Measurements from ENCODE around the gene COA6.
A peak's percentile ranks its signal among the peaks of the same experiment; 100 is the strongest.
"Not testable (repeated sequence)": the region's sequence is repeated elsewhere in the genome, so short reads cannot be mapped to it uniquely, and the experiment has no call there.

The COA6 gene

GRCh38 chr1:234371414-234371813, 1.8 kb upstream of the COA6 start:
- no peak for DNase-seq

- no peak for DNase-seq
Observed at GRCh38 chr1:234372011-234372757, 1.1 kb upstream of the COA6 start.

DNA sequence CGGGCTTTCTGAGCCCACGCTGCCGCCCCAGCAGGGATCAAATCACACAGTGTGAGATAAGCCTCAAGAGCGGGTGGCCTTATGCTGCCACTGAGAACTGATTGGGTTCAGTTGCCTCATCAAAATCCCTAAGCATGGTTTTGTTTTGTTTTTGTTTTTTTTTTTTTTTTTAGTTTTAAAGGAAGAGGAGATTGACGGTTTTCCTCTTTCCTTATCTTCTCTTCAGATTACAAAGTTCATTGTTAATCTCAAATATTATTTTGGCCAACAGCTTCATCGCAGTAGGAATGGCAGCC, 651 bp downstream of the COA6 start:
- no peak for DNase-seq

DNA sequence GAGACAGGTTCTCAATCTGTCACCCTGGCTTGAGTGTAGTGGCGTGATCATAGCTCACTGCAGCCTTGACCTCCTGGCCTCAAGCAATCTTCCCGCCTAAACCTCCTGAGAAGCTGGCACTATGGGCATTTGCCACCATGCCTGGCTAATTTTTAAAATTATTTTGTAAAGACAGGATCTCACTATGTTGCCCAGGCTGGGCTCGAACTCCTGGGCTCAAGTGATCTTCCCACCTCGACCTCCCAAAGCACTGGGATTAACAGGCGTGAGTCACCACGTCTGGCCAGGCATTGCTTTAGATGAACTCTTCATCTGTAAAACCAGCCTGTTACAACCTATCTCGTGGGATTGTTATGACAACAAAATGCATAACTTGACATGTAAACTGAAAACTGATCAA, 2.4 kb downstream of the COA6 start:
- DNase-seq: no peak

DNA sequence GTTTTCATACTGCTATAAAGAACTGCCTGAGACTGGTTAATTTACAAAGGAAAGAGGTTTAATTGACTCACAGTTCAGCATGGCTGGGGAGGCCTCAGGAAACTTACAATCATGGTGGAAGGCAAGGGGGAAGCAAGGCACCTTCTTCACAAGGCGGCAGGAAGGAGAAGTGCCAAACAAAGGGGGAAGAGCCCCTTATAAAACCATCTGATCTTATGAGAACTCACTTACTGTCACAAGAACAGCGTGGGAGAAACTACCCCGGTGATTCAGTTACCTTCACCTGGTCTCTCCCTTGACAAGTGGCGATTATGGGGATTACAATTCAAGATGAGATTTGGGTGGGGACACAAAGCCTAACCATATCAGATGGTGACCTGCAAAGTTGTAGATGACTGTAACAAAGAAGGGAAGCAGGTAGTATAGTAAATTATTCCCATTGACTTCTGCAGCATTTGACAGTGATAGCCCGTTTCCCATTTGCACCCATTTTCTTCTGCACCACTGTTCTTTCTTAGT, 6.4 kb downstream of the COA6 start:
- not testable (repeated sequence) for DNase-seq

DNA sequence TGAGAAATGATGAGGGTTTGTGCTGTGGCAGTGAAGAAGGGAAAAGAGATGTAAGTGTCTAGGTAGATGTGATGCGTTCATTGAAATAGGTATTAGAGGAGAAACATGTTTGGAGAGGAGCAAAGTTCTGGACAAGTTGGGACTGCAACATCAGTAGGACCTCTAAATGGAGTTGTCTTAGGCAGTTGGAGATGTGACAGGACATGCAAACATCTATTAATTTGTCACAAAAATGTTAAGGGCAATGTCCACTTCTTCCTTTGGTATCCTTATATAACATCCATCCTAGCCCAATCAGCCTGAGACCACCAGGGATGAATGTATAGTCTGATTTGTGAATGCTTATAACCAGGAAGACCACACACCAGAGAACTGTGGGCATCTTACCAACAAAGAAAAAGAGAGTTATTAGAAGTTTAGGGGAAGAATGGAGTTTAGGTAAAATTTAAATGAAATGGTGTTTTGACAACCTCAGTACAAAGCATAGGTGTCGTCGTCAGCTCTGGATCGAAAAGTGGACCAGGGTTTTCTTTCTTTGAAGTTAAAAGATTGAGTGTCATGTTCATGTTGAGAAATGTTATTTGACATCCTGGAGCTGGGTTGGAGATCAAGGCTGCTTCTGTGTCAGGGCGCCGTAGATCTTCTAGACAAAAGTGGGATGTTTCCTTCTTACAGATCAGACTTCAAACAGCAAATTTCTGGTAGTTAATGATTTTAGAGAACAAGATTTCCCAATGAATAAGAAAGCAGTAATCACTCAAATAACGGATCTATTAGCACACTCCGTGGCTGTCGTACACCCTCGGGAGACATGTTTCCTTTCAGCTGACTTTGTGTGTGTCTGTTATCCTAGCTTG, 8.7 kb downstream of the COA6 start:
- no peak for DNase-seq

GRCh38 chr1:234386122-234386521, 12.9 kb downstream of the COA6 start:
- no peak for DNase-seq

DNA sequence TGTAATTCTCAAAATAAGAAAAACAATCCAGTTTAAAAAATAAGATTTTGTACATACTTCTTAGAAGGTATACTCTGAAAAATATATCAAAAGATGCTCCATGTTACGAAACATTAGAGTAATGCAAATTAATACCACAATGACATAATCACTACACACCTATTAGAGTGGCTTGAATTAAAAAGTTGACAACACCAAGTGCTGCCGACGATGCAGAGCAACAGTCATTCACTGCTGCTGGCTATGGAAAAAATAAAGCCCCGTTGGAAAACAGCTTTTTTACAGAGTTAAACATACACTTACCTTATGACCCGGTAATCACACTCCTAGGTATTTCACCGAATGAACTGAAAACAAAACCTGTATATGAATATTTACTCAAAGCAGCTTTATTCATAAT, 14.8 kb downstream of the COA6 start:
- no peak for DNase-seq

GRCh38 chr1:234393190-234393589, 19.9 kb downstream of the COA6 start:
- DNase-seq: no peak

- DNase-seq: no peak
Observed at GRCh38 chr1:234395297-234395696, 22.0 kb downstream of the COA6 start.

DNA sequence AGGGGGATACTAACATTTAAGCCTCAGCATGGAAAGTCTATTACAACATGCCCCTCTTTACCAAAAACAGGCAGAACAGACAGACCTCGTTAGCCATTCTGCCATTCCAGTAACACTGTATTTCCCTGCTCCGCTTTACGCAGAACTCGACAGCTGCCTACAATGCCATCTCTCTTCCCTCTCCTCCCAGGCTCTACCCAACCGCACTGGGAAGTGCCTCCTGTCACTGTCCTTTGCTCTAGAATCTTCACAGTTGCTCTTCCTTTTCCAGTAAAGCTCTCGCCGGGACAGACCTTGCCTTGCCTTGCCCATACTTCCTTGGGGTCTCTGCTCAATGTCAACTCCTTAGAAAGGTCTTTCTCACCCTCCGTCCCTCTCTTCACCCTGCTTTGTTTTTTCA, 22.8 kb downstream of the COA6 start:
- no peak for DNase-seq

DNA sequence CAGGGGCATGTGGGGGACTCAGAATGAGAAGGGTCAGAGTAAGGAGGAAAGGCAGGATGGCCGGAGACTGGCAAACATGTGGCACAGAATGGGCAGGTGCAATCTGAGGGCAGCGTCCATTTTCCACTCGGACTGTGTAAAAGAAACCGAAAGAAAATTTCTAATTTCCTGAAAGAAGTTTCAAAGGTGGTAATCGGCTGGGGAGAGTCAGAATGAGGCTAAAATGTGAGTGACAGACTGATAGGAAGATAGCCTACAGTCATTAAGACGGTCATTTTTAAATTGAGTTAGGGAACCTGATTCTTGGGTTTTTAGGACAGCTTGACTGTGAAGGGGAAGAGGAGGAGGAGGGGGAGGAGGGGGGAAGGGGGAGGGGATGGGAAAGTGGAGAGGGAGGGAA, 23.6 kb downstream of the COA6 start:
- no peak for DNase-seq

GRCh38 chr1:234397732-234398131, 24.5 kb downstream of the COA6 start:
- DNase-seq: no peak

DNA sequence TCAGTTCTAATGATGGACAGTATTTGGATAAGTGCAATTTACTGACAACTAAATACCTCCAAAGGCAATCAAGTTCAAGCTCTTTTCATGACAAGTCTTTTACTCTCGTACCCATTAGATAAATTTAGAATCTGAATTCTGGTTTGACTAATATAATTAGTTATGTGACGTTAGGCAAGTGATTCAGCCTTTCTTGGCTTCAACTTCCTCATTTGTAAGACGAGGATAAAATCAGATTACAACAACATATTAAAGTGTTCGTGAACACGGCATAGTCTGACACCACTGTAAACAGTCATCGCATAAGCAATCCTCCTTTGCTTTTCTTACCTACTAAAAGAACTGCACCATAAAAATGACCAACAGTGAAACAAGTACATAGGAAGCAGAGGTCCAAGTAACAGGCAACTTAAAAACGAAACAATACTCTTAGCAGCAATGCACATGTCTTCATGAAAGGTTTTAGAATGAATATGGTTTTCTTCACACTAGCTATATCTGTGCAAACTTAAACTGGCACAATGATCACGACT, 25.7 kb downstream of the COA6 start:
- no peak for DNase-seq

DNA sequence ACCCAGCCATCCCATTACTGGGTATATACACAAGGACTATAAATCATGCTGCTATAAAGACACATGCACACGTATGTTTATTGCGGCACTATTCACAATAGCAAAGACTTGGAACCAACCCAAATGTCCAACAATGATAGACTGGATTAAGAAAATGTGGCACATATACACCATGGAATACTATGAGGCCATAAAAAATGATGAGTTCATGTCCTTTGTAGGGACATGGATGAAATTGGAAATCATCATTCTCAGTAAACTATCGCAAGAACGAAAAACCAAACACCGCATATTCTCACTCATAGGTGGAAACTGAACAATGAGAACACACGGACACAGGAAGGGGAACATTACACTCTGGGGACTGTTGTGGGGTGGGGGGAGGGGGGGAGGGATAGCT, 26.3 kb downstream of the COA6 start:
- not testable (repeated sequence) for DNase-seq

GRCh38 chr1:234400773-234401172, 27.5 kb downstream of the COA6 start:
- DNase-seq: no peak

DNA sequence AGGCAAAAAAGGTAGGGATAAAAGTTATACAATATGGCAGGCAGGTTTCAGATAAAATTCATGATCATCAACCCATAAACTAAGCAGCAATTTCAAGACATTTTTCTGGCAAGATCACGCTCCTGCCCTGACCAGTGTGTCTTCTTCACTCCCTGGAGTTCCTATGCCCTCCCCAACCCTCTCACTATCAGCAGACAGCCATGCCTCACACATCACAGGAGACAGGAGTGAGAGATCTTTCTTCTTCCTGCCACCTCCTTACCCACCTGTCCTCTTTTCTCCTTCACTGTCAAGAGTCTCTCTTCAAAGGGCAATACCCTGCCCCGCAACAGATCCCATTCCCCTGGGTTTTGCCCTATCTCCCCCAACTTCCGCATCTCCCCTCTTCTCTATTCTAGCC, 28.4 kb downstream of the COA6 start:
- DNase-seq: no peak

- DNase-seq: no peak
Observed at GRCh38 chr1:234402939-234403338, 29.7 kb downstream of the COA6 start.

- no peak for DNase-seq
Observed at GRCh38 chr1:234405676-234406075, 32.4 kb downstream of the COA6 start.

DNA sequence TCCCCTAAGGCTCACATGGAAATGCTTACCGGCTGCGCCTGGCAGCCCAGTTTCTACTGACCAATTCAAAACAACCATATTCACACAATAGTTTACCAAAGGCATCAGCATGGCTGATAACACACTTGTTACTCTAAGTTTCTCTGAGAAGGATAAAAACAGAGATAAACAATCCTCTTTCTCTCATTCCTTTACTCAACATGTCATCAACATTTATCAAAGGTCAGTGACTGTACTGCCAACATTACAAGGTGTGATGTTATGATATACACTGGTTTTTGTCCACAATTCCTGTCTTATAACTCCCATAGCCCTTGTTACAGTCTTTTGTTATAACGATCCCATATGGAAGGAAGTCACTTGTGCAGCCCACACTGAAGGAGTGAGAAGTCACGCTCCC, 33.6 kb downstream of the COA6 start:
- no peak for DNase-seq

GRCh38 chr1:234408757-234409156, 35.5 kb downstream of the COA6 start:
- no peak for DNase-seq

GRCh38 chr1:234409328-234409727, 36.1 kb downstream of the COA6 start:
- peak in 1 of 2 experiments; percentile 22 for DNase-seq

GRCh38 chr1:234412830-234413229, 39.6 kb downstream of the COA6 start:
- no peak for DNase-seq

GRCh38 chr1:234413485-234413884, 40.2 kb downstream of the COA6 start:
- no peak for DNase-seq

Measured in NCI-H2081 (cell line).